HG03457 (cell line): ENCODE measurements around the gene C3orf33.
"Not testable (repeated sequence)": the region's sequence is repeated elsewhere in the genome, so short reads cannot be mapped to it uniquely, and the experiment has no call there.

Source experiments
- ATAC-seq: cut with Tn5 transposase; IDR thresholded peaks from one replicate; pipeline ENCODE4 v1.9.1; 2021; ENCODE audit warnings: moderate number of reproducible peaks; ENCODE audit not compliant: unreplicated experiment

Gene C3orf33

GRCh38 chr3:155805802-155806618, at the start of gene C3orf33:
TSS of gene C3orf33 (minus strand) at chr3:155806278. CDS start at chr3:155806252, 26 bp downstream.
- peak; percentile 92 for ATAC-seq

- ATAC-seq = peak; percentile 92
Measured at GRCh38 chr3:155854141-155854940, 48.3 kb upstream of the C3orf33 start, which contains the start of gene SLC33A1. TSS of gene SLC33A1 (minus strand) at chr3:155854427. CDS start at chr3:155853997, 430 bp downstream.

- peak; percentile 1 for ATAC-seq
Measured at GRCh38 chr3:155853214-155854140, 47.4 kb upstream of the C3orf33 start.

GRCh38 chr3:155852341-155852740, 46.3 kb upstream of the C3orf33 start:
- ATAC-seq = no peak

GRCh38 chr3:155849404-155849803, 43.3 kb upstream of the C3orf33 start:
- not testable (repeated sequence) for ATAC-seq

- ATAC-seq = no peak
Measured at GRCh38 chr3:155847993-155848392, 41.9 kb upstream of the C3orf33 start.

GRCh38 chr3:155846119-155846518, 40.0 kb upstream of the C3orf33 start:
- ATAC-seq = no peak

GRCh38 chr3:155843569-155843968, 37.5 kb upstream of the C3orf33 start:
- ATAC-seq = no peak

GRCh38 chr3:155835341-155836071, 29.4 kb upstream of the C3orf33 start:
- ATAC-seq = no peak

- ATAC-seq = not testable (repeated sequence)
Measured at GRCh38 chr3:155828490-155829098, 22.5 kb upstream of the C3orf33 start.

- ATAC-seq = no peak
Measured at GRCh38 chr3:155815030-155815545, 9.0 kb upstream of the C3orf33 start.

GRCh38 chr3:155813224-155813623, 7.1 kb upstream of the C3orf33 start:
- not testable (repeated sequence) for ATAC-seq

GRCh38 chr3:155809181-155809580, 3.1 kb upstream of the C3orf33 start:
- ATAC-seq = no peak

GRCh38 chr3:155807823-155808222, 1.7 kb upstream of the C3orf33 start:
- ATAC-seq = no peak

- ATAC-seq = peak; percentile 37
Measured at GRCh38 chr3:155805204-155805801, 775 bp downstream of the C3orf33 start.

GRCh38 chr3:155804323-155804722, 1.8 kb downstream of the C3orf33 start:
- no peak for ATAC-seq

GRCh38 chr3:155792532-155792931, 13.5 kb downstream of the C3orf33 start:
- ATAC-seq = no peak

- ATAC-seq = no peak
Measured at GRCh38 chr3:155791190-155791589, 14.9 kb downstream of the C3orf33 start.
